ENCODE data around the gene DGKE.

Gene DGKE

GRCh38 chr17:56893503-56893902 is 59.6 kb downstream of the DGKE start:
- no peak for DNase-seq

GRCh38 chr17:56894859-56895455 is 61.0 kb downstream of the DGKE start:
- no peak for DNase-seq

- DNase-seq = no peak
These were observed 62.4 kb downstream of the DGKE start for GRCh38 chr17:56896217-56896967.

GRCh38 chr17:56896968-56897359 is 63.0 kb downstream of the DGKE start:
- DNase-seq = no peak

- no peak for DNase-seq
These were observed 63.9 kb downstream of the DGKE start for GRCh38 chr17:56897646-56898424.

- DNase-seq = no peak
These were observed 64.9 kb downstream of the DGKE start for GRCh38 chr17:56898874-56899273.

- no peak for DNase-seq
These were observed 65.5 kb downstream of the DGKE start for GRCh38 chr17:56899403-56899802.

- no peak for DNase-seq
These were observed 68.4 kb downstream of the DGKE start for GRCh38 chr17:56902348-56902747.

GRCh38 chr17:56903560-56903959 is 69.6 kb downstream of the DGKE start:
- no peak for DNase-seq

GRCh38 chr17:56908001-56908542 is 74.1 kb downstream of the DGKE start:
- no peak for DNase-seq

GRCh38 chr17:56909742-56910508 is 76.0 kb downstream of the DGKE start:
- no peak for DNase-seq

- no peak for DNase-seq
These were observed 76.7 kb downstream of the DGKE start for GRCh38 chr17:56910509-56911235.

- no peak for DNase-seq
These were observed 78.4 kb downstream of the DGKE start for GRCh38 chr17:56912105-56912999.

- no peak for DNase-seq
These were observed 79.0 kb downstream of the DGKE start for GRCh38 chr17:56913000-56913311.

GRCh38 chr17:56913353-56913866 is 79.5 kb downstream of the DGKE start:
- DNase-seq = no peak

GRCh38 chr17:56913867-56914580 is 80.1 kb downstream of the DGKE start, which contains the start of gene TRIM25:
Gene TRIM25 (minus strand): TSS chr17:56914049. CDS start chr17:56913988, 61 bp downstream.
- peak; percentile 92 for DNase-seq

- DNase-seq = no peak
These were observed 80.8 kb downstream of the DGKE start for GRCh38 chr17:56914581-56915273.

GRCh38 chr17:56917559-56918296 is 83.8 kb downstream of the DGKE start:
- no peak for DNase-seq

- DNase-seq = no peak
These were observed 85.0 kb downstream of the DGKE start for GRCh38 chr17:56918916-56919315.
